Measurements from ENCODE around the gene TMEM44. TPM values are rescaled to one million over a fixed set of nuclear protein-coding genes. Genes with fewer than 3 reads are reported as not detected.

The TMEM44 gene
- total and polyA plus RNA-seq, 2 donors (not counting 3 experiments of a cell fraction or from before 2014, with no cell fraction given), result 93.8 to 125 TPM

DNA sequence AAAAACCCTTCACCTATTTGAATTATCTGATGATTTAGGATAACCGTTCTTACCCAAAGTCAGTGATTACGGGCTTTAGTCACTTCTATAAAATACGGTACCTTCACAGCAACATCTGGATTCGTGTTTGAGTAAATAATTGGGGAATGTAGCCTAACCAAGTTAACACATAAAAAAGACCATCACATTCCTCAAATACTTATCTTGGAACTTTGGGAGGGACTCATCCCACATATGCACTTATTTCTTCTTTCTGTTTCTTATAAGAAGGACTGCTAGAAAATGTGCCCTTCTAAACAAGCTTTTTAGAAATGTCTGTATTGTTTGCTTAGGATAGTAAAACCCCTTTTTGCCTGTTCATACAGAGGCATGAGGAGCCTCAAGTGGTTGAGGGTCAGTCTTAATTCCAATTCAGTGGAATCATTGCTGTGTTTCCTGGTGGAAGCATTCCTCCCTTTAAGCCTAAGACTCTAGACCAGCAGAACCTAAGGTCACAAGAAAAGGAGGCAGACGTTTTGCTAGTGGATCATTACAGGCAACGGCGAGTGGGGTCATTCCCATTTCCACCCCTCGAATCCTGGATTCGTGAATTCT lies 67.5 kb downstream of the TMEM44 start:
- Histone ChIP-seq H3K9me1 (replicated peaks; ENCODE audit: control insufficient read depth, extremely low read depth, insufficient read depth, low read length) (no peaks in the 10 kb centered on the region), H3K4me2 (ENCODE audit: insufficient read depth, low read length) (no peak overlapping the region), H3K27me3 (ENCODE audit: control insufficient read depth in 2 of 2, insufficient read depth in 2 of 2, low read length in 2 of 2) (peaks cover 5 to 11% of the 10 kb centered on the region in 2 experiments), H3K4me1 (ENCODE audit: control insufficient read depth, extremely low read depth, insufficient read depth, low read length) (peaks cover 12% of the 10 kb centered on the region), H2AFZ (ENCODE audit: low read depth, low read length) (no peak overlapping the region), H3K4me3 (replicated peaks in 1 of 3; ENCODE audit: insufficient read depth in 1 of 3, low read depth in 1 of 3, low read length in 3 of 3) (no peak overlapping the region), H4K20me1 (replicated peaks; ENCODE audit: control insufficient read depth, extremely low read depth, insufficient read depth, low read length) (no peaks in the 10 kb centered on the region), H3K27ac (ENCODE audit: insufficient read depth, low read depth, low read length) (no peak overlapping the region), H3K36me3 (ENCODE audit: control insufficient read depth in 2 of 2, extremely low read depth in 1 of 2, insufficient read depth in 2 of 2, low read length in 2 of 2) (no peaks in the 10 kb centered on the region), H3K79me2 (ENCODE audit: control insufficient read depth, insufficient read depth, low read length) (no peaks in the 10 kb centered on the region), H3K9me3 (replicated peaks; ENCODE audit: control insufficient read depth, insufficient read depth, low read length) (no peaks in the 10 kb centered on the region), H3K9ac (replicated peaks; ENCODE audit: extremely low read depth, insufficient read depth, low read length) (no peak overlapping the region)
- ChIA-PET CTCF (interaction anchor here (1.0 to 1.6 kb wide), 2 partner anchors 9 to 29 kb away, joined by 3 read pairs; no protein-coding TSS in a partner anchor), POLR2A (no interaction called here)
- TF ChIP-seq POLR2AphosphoS5 (IDR thresholded peaks at IDR 0.05; ENCODE audit: insufficient read depth, low read depth, low read length) (no peak), EZH2 (IDR thresholded peaks at IDR 0.05; ENCODE audit: borderline replicate concordance, low read depth, low read length, severe bottlenecking) (no peak), MYC (IDR thresholded peaks at IDR 0.05; ENCODE audit: low read depth, low read length) (no peak), FOS (IDR thresholded peaks at IDR 0.05; ENCODE audit: borderline replicate concordance, insufficient read depth, low read length) (no peak), POLR2A (IDR thresholded peaks at IDR 0.05; ENCODE audit: low read depth, low read length) (no peak), GATA2 (IDR thresholded peaks at IDR 0.05; ENCODE audit: insufficient read depth, insufficient read length, low read depth, low read length) (no peak), JUN (IDR thresholded peaks at IDR 0.05; ENCODE audit: borderline replicate concordance, insufficient read depth, insufficient read length, low read depth) (no peak)
- TF ChIP-seq, protein P1, sequence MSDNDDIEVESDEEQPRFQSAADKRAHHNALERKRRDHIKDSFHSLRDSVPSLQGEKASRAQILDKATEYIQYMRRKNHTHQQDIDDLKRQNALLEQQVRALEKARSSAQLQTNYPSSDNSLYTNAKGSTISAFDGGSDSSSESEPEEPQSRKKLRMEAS (IDR thresholded peaks at IDR 0.05; ENCODE audit: insufficient read depth, insufficient read length), result no peak
- TF ChIP-seq, protein P2, sequence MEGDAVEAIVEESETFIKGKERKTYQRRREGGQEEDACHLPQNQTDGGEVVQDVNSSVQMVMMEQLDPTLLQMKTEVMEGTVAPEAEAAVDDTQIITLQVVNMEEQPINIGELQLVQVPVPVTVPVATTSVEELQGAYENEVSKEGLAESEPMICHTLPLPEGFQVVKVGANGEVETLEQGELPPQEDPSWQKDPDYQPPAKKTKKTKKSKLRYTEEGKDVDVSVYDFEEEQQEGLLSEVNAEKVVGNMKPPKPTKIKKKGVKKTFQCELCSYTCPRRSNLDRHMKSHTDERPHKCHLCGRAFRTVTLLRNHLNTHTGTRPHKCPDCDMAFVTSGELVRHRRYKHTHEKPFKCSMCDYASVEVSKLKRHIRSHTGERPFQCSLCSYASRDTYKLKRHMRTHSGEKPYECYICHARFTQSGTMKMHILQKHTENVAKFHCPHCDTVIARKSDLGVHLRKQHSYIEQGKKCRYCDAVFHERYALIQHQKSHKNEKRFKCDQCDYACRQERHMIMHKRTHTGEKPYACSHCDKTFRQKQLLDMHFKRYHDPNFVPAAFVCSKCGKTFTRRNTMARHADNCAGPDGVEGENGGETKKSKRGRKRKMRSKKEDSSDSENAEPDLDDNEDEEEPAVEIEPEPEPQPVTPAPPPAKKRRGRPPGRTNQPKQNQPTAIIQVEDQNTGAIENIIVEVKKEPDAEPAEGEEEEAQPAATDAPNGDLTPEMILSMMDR (IDR thresholded peaks at IDR 0.05; ENCODE audit: extremely low read depth in 1 of 2, insufficient read depth in 1 of 2, low read depth in 1 of 2, low read length in 2 of 2), result no peak
- dilution Hi-C loops (cut with MboI; ENCODE audit: extremely low pct_ligation_motif_present, low sequenced_read_pairs) (no loop called here), intact Hi-C loops (cut with micrococcal nuclease) (no loop called here)
- BruUV-seq (replicated peaks), result no TSS peak
- FAIRE-seq, result no peak
- no peak for DNase-seq (ENCODE audit: low read depth, low spot score)
